ENCODE measurements around the gene ITPR2. TPM values are rescaled to one million over a fixed set of nuclear protein-coding genes. Genes with fewer than 3 reads are reported as not detected.

The ITPR2 gene
- total and polyA plus RNA-seq, 4 donors: 11.7 to 93.3 (median 35.4) TPM

DNA sequence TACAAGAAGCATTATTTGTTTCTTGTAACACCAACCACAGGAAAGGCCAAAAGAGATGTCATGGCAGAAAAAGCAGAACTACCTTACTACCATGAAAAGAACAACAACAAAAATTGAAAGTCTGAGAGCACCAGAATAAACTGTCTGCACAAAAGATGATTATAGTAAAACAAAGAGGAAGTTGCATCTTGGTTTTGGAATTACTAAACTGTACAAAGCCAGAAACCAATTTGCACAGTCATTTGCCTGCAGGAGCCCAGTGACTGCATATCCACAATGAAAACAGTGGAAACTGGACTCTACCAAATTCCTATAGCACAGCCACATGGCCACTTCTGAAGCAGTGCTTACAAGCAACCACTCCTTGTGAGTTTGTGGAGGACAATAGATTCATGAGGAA is 361.4 kb downstream of the ITPR2 start:
- H3K27me3 ChIP-seq (ENCODE audit: control insufficient read depth in 4 of 4, insufficient read depth in 4 of 4, low read length in 3 of 4): no peaks in the 10 kb centered on the region
- H3K9me3 ChIP-seq (ENCODE audit: control insufficient read depth in 4 of 4, low read length in 3 of 4): no peaks in the 10 kb centered on the region
- H3K4me1 ChIP-seq (ENCODE audit: control insufficient read depth in 4 of 4, insufficient read depth in 4 of 4, low read length in 3 of 4): no peaks in the 10 kb centered on the region
- no peak overlapping the region for H3K27ac ChIP-seq (ENCODE audit: low read depth in 1 of 2, low read length in 2 of 2)
- H3K9ac ChIP-seq (ENCODE audit: low read depth in 1 of 2, low read length in 2 of 2): no peak overlapping the region
- H3K4me3 ChIP-seq (ENCODE audit: low read depth in 1 of 3, low read length in 3 of 3): no peak overlapping the region
- H3K36me3 ChIP-seq (ENCODE audit: control insufficient read depth in 4 of 4, insufficient read depth in 3 of 4, low read depth in 1 of 4, low read length in 3 of 4): peaks cover 4 to 41% (median 31%) of the 10 kb centered on the region in 4 donors
- TF ChIP-seq JUND (IDR thresholded peaks at IDR 0.05): no peak
- DNase-seq (ENCODE audit: low spot score): no peak

GRCh38 chr12:26469421-26470180 is 363.4 kb downstream of the ITPR2 start:
- no peak for DNase-seq (ENCODE audit: low spot score)
- H3K9me3 ChIP-seq (ENCODE audit: control insufficient read depth in 4 of 4, low read length in 3 of 4): no peaks in the 10 kb centered on the region
- H3K4me1 ChIP-seq (ENCODE audit: control insufficient read depth in 4 of 4, insufficient read depth in 4 of 4, low read length in 3 of 4): no peaks in the 10 kb centered on the region
- no peak overlapping the region for H3K27ac ChIP-seq (ENCODE audit: low read depth in 1 of 2, low read length in 2 of 2)
- H3K36me3 ChIP-seq (ENCODE audit: control insufficient read depth in 4 of 4, insufficient read depth in 3 of 4, low read depth in 1 of 4, low read length in 3 of 4): peaks cover 0 to 25% (median 16%) of the 10 kb centered on the region in 4 donors
- TF ChIP-seq RAD21 (IDR thresholded peaks at IDR 0.05) (no peak), FOXA1 (IDR thresholded peaks at IDR 0.05) (no peak), SP1 (IDR thresholded peaks at IDR 0.05) (no peak), HNF4A (conservative IDR thresholded peaks at IDR 0.05) (no peak), JUND (IDR thresholded peaks at IDR 0.05) (no peak)
- TF ChIP-seq, protein P1, sequence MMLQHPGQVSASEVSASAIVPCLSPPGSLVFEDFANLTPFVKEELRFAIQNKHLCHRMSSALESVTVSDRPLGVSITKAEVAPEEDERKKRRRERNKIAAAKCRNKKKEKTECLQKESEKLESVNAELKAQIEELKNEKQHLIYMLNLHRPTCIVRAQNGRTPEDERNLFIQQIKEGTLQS (IDR thresholded peaks at IDR 0.05): no peak
- no peak overlapping the region for H3K9ac ChIP-seq (ENCODE audit: low read depth in 1 of 2, low read length in 2 of 2)
- H3K27me3 ChIP-seq (ENCODE audit: control insufficient read depth in 4 of 4, insufficient read depth in 4 of 4, low read length in 3 of 4): no peaks in the 10 kb centered on the region
- WGBS: 95% methylated on average over 6 of the region's 6 CpGs
- no peak overlapping the region for H3K4me3 ChIP-seq (ENCODE audit: low read depth in 1 of 3, low read length in 3 of 3)

- Histone ChIP-seq H3K27me3 (ENCODE audit: control insufficient read depth in 4 of 4, insufficient read depth in 4 of 4, low read length in 3 of 4) (no peaks in the 10 kb centered on the region), H3K4me1 (ENCODE audit: control insufficient read depth in 4 of 4, insufficient read depth in 4 of 4, low read length in 3 of 4) (no peaks in the 10 kb centered on the region), H3K9ac (ENCODE audit: low read depth in 1 of 2, low read length in 2 of 2) (no peak overlapping the region), H3K9me3 (ENCODE audit: control insufficient read depth in 4 of 4, low read length in 3 of 4) (no peaks in the 10 kb centered on the region), H3K4me3 (ENCODE audit: low read depth in 1 of 3, low read length in 3 of 3) (no peak overlapping the region), H3K27ac (ENCODE audit: low read depth in 1 of 2, low read length in 2 of 2) (no peak overlapping the region), H3K36me3 (ENCODE audit: control insufficient read depth in 4 of 4, insufficient read depth in 3 of 4, low read depth in 1 of 4, low read length in 3 of 4) (peaks cover 2 to 15% (median 10%) of the 10 kb centered on the region in 4 donors)
- DNase-seq (ENCODE audit: low spot score): no peak
- TF ChIP-seq, protein P1 (IDR thresholded peaks at IDR 0.05): no peak
- WGBS: 97% methylated on average over 1 of the region's 1 CpG
Observed at GRCh38 chr12:26467351-26467750, 365.6 kb downstream of the ITPR2 start.

GRCh38 chr12:26466726-26467125 is 366.3 kb downstream of the ITPR2 start:
- no peaks in the 10 kb centered on the region for H3K4me1 ChIP-seq (ENCODE audit: control insufficient read depth in 4 of 4, insufficient read depth in 4 of 4, low read length in 3 of 4)
- no peak overlapping the region for H3K4me3 ChIP-seq (ENCODE audit: low read depth in 1 of 3, low read length in 3 of 3)
- no peak overlapping the region for H3K27ac ChIP-seq (ENCODE audit: low read depth in 1 of 2, low read length in 2 of 2)
- WGBS: 95% methylated on average over 2 of the region's 2 CpGs
- no peaks in the 10 kb centered on the region for H3K9me3 ChIP-seq (ENCODE audit: control insufficient read depth in 4 of 4, low read length in 3 of 4)
- no peak overlapping the region for H3K9ac ChIP-seq (ENCODE audit: low read depth in 1 of 2, low read length in 2 of 2)
- H3K27me3 ChIP-seq (ENCODE audit: control insufficient read depth in 4 of 4, insufficient read depth in 4 of 4, low read length in 3 of 4): no peaks in the 10 kb centered on the region
- DNase-seq (ENCODE audit: low spot score): no peak
- H3K36me3 ChIP-seq (ENCODE audit: control insufficient read depth in 4 of 4, insufficient read depth in 3 of 4, low read depth in 1 of 4, low read length in 3 of 4): peaks cover 2 to 15% (median 8%) of the 10 kb centered on the region in 4 donors
- TF ChIP-seq GABPA (IDR thresholded peaks at IDR 0.05 in 1 of 2, conservative IDR thresholded peaks at IDR 0.05 in 1 of 2) (no peak), HNF4A (conservative IDR thresholded peaks at IDR 0.05) (no peak), RXRA (IDR thresholded peaks at IDR 0.05) (no peak), FOXA2 (IDR thresholded peaks at IDR 0.05) (no peak), NR2F2 (IDR thresholded peaks at IDR 0.05) (no peak), RAD21 (IDR thresholded peaks at IDR 0.05) (no peak), HNF4G (IDR thresholded peaks at IDR 0.05) (no peak), TAF1 (conservative IDR thresholded peaks at IDR 0.05) (no peak), FOXA1 (IDR thresholded peaks at IDR 0.05) (no peak), JUND (IDR thresholded peaks at IDR 0.05) (no peak)
- TF ChIP-seq, protein P2, sequence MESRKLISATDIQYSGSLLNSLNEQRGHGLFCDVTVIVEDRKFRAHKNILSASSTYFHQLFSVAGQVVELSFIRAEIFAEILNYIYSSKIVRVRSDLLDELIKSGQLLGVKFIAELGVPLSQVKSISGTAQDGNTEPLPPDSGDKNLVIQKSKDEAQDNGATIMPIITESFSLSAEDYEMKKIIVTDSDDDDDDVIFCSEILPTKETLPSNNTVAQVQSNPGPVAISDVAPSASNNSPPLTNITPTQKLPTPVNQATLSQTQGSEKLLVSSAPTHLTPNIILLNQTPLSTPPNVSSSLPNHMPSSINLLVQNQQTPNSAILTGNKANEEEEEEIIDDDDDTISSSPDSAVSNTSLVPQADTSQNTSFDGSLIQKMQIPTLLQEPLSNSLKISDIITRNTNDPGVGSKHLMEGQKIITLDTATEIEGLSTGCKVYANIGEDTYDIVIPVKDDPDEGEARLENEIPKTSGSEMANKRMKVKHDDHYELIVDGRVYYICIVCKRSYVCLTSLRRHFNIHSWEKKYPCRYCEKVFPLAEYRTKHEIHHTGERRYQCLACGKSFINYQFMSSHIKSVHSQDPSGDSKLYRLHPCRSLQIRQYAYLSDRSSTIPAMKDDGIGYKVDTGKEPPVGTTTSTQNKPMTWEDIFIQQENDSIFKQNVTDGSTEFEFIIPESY (IDR thresholded peaks at IDR 0.05): no peak
- TF ChIP-seq, protein P3, sequence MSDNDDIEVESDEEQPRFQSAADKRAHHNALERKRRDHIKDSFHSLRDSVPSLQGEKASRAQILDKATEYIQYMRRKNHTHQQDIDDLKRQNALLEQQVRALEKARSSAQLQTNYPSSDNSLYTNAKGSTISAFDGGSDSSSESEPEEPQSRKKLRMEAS (IDR thresholded peaks at IDR 0.05): no peak
- TF ChIP-seq, protein P1 (IDR thresholded peaks at IDR 0.05): no peak
- TF ChIP-seq, protein P4, sequence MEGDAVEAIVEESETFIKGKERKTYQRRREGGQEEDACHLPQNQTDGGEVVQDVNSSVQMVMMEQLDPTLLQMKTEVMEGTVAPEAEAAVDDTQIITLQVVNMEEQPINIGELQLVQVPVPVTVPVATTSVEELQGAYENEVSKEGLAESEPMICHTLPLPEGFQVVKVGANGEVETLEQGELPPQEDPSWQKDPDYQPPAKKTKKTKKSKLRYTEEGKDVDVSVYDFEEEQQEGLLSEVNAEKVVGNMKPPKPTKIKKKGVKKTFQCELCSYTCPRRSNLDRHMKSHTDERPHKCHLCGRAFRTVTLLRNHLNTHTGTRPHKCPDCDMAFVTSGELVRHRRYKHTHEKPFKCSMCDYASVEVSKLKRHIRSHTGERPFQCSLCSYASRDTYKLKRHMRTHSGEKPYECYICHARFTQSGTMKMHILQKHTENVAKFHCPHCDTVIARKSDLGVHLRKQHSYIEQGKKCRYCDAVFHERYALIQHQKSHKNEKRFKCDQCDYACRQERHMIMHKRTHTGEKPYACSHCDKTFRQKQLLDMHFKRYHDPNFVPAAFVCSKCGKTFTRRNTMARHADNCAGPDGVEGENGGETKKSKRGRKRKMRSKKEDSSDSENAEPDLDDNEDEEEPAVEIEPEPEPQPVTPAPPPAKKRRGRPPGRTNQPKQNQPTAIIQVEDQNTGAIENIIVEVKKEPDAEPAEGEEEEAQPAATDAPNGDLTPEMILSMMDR (IDR thresholded peaks at IDR 0.05; ENCODE audit: low read depth, low read length, missing input control): no peak
